ENCODE measurements around the gene NCOA3. TPM values are rescaled to one million over a fixed set of nuclear protein-coding genes. Genes with fewer than 3 reads are reported as not detected.

NCOA3 gene
- polyA plus RNA-seq, 1 of the 3 experiments (the other 2 are of a cell fraction): 5.8 TPM

GRCh38 chr20:47610945-47611250, 109.2 kb downstream of the NCOA3 start (continued):
- TF ChIP-seq TAF1 (IDR thresholded peaks at IDR 0.05; ENCODE audit: borderline replicate concordance, low read depth, low read length) (no peak), FOSL2 (IDR thresholded peaks at IDR 0.05; ENCODE audit: borderline replicate concordance, low read depth) (no peak), MEF2A (IDR thresholded peaks at IDR 0.05; ENCODE audit: borderline replicate concordance, low read depth) (no peak), PBX3 (IDR thresholded peaks at IDR 0.05) (no peak), MAX (IDR thresholded peaks at IDR 0.05; ENCODE audit: low read depth) (no peak)

GRCh38 chr20:47611785-47612184, 110.1 kb downstream of the NCOA3 start:
- Histone ChIP-seq H3K9me3 (no peaks in the 10 kb centered on the region), H3K4me1 (ENCODE audit: control insufficient read depth in 1 of 2, insufficient read depth in 2 of 2, low read depth in 1 of 2, low read length in 1 of 2) (peaks cover 0 to 17% of the 10 kb centered on the region in 2 experiments; a peak in 1 of 4 replicates), H3F3A (replicated peaks; ENCODE audit: insufficient read depth) (peaks cover 19% of the 10 kb centered on the region), H3K9me2 (no peaks in the 10 kb centered on the region), H3K36me3 (replicated peaks in 1 of 2; ENCODE audit: control insufficient read depth in 1 of 2, insufficient read depth in 2 of 2, low read length in 1 of 2) (no peaks in the 10 kb centered on the region), H4K20me1 (ENCODE audit: insufficient read depth) (no peaks in the 10 kb centered on the region), H3K27ac (ENCODE audit: low read depth in 2 of 2, low read length in 1 of 2) (no peak overlapping the region), H3K79me2 (ENCODE audit: insufficient read depth) (peaks cover 26% of the 10 kb centered on the region), H3K4me3 (ENCODE audit: low read depth in 2 of 2, low read length in 1 of 2) (no peak overlapping the region), H2AFZ (ENCODE audit: low read depth) (no peak overlapping the region), H3K9ac (no peak overlapping the region), H3K4me2 (no peak overlapping the region), H3K27me3 (ENCODE audit: insufficient read depth) (no peaks in the 10 kb centered on the region)
- 99% methylated on average over 9 of the region's 9 CpGs for WGBS (ENCODE audit: low lambda C conversion rate)
- no peak for TF ChIP-seq JUND (IDR thresholded peaks at IDR 0.05)
- ChIA-PET POLR2A (no interaction called here), CTCF (interaction anchor here (0.7 to 5.4 kb wide), 4 partner anchors 9 to 228 kb away, joined by 3 to 32 read pairs (median 6); no protein-coding TSS in a partner anchor)
- DNase-seq: no peak

GRCh38 chr20:47612670-47613069, 111.0 kb downstream of the NCOA3 start:
- Histone ChIP-seq H3K4me1 (ENCODE audit: control insufficient read depth in 1 of 2, insufficient read depth in 2 of 2, low read depth in 1 of 2, low read length in 1 of 2) (peaks cover 0 to 10% of the 10 kb centered on the region in 2 experiments; a peak in 1 of 4 replicates), H3K27ac (ENCODE audit: low read depth in 2 of 2, low read length in 1 of 2) (no peak overlapping the region), H3K79me2 (ENCODE audit: insufficient read depth) (peaks cover 26% of the 10 kb centered on the region), H3K36me3 (replicated peaks in 1 of 2; ENCODE audit: control insufficient read depth in 1 of 2, insufficient read depth in 2 of 2, low read length in 1 of 2) (no peaks in the 10 kb centered on the region), H2AFZ (ENCODE audit: low read depth) (no peak overlapping the region), H3K9ac (no peak overlapping the region), H3F3A (replicated peaks; ENCODE audit: insufficient read depth) (peaks cover 12% of the 10 kb centered on the region), H3K9me3 (no peaks in the 10 kb centered on the region), H4K20me1 (ENCODE audit: insufficient read depth) (no peaks in the 10 kb centered on the region), H3K9me2 (no peaks in the 10 kb centered on the region), H3K4me2 (no peak overlapping the region), H3K4me3 (ENCODE audit: low read depth in 2 of 2, low read length in 1 of 2) (no peak overlapping the region), H3K27me3 (ENCODE audit: insufficient read depth) (no peaks in the 10 kb centered on the region)
- POLR2A ChIA-PET: no interaction called here
- DNase-seq: no peak
- 95% methylated on average over 2 of the region's 2 CpGs for WGBS (ENCODE audit: low lambda C conversion rate)
- TF ChIP-seq ZBTB33 (IDR thresholded peaks at IDR 0.05; ENCODE audit: borderline replicate concordance, low read depth): no peak
- CTCF ChIA-PET: interaction anchor here (1.2 to 5.4 kb wide), 4 partner anchors 8 to 229 kb away, joined by 3 to 32 read pairs (median 6); no protein-coding TSS in a partner anchor

Data from SK-N-SH (cell line).